B cell (primary cell): ENCODE measurements around the gene DNAJC15. TPM values are rescaled to one million over a fixed set of nuclear protein-coding genes. Genes with fewer than 3 reads are reported as not detected.
A peak's percentile ranks its signal among the peaks of the same experiment; 100 is the strongest.

ENCODE experiments used
- ATAC-seq: fragments of 200-7000 bp; cut with Tn5 transposase; one replicate; pipeline ENCODE4 v1.10.0; 2021; ENCODE audit warnings: low read depth, mild to moderate bottlenecking, moderate number of reproducible peaks, moderate library complexity
- CTCF ChIA-PET: fragments of 350-600 bp; sonication (Branson Sonifier 250); formaldehyde crosslinking; loops from one replicate; lab custom pipeline; 2021; ENCODE audit warnings: antibody characterized with exemption, inconsistent platforms; lab: Charles Lee
- POLR2A ChIA-PET: fragments of 350-600 bp; sonication (Branson Sonifier 250); formaldehyde crosslinking; loops from one replicate; lab custom pipeline; 2021; ENCODE audit warnings: antibody characterized with exemption; lab: Charles Lee
- DNase-seq: peaks from one replicate; pipeline ENCODE4 v3.0.0; 2013
- H2AFZ ChIP-seq: 2 replicates; pipeline ENCODE4 v1.6.1; 2012; ENCODE audit warnings: mild to moderate bottlenecking, low read depth, low read length; ENCODE audit not compliant: insufficient read depth, poor library complexity, severe bottlenecking
- H3K27ac ChIP-seq, 2 donors: 1 replicate in 1 of 2; 2 replicates in 1 of 2; pipeline ENCODE4 v1.5.1; 2012 to 2013; ENCODE audit warnings: low read length in 2 of 2, mild to moderate bottlenecking in 2 of 2, moderate library complexity in 1 of 2
- H3K27me3 ChIP-seq, 4 experiments: fragments of 200-600 bp in 1 of 4; sonication (generic) in 1 of 4; replicated peaks in 1 of 4; 1 replicate in 2 of 4; 2 replicates in 2 of 4; pipeline versions ENCODE4 v1.6.1 to v1.7.0; 2013 to 2016; ENCODE audit warnings: low read length in 3 of 4, mild to moderate bottlenecking in 2 of 4, mixed read lengths in 1 of 4, moderate library complexity in 1 of 4; ENCODE audit not compliant: insufficient read depth in 4 of 4, control insufficient read depth in 3 of 4; ENCODE audit errors: control extremely low read depth in 1 of 4
- H3K36me3 ChIP-seq, 2 experiments: replicated peaks in 1 of 2; 1 replicate in 1 of 2; 2 replicates in 1 of 2; pipeline versions ENCODE4 v1.6.1 to v1.7.1; 2013; ENCODE audit warnings: low read length in 1 of 2; ENCODE audit not compliant: insufficient read depth in 2 of 2, control insufficient read depth in 1 of 2; ENCODE audit errors: control extremely low read depth in 1 of 2, extremely low read depth in 1 of 2
- H3K4me1 ChIP-seq, 2 donors: fragments of 200-600 bp in 1 of 2; sonication (generic) in 1 of 2; 1 replicate in 1 of 2; 2 replicates in 1 of 2; pipeline versions ENCODE4 v1.5.1 to v1.6.1; 2013 to 2017; ENCODE audit warnings: low read length in 2 of 2; ENCODE audit not compliant: control insufficient read depth in 2 of 2, insufficient read depth in 2 of 2
- H3K4me2 ChIP-seq: replicated peaks from 2 replicates; pipeline ENCODE3; 2012; ENCODE audit warnings: mild to moderate bottlenecking, low read depth, low read length; ENCODE audit not compliant: poor library complexity, severe bottlenecking
- H3K4me3 ChIP-seq, 5 experiments: fragments of 200-600 bp in 1 of 5; sonication (generic) in 1 of 5; 1 replicate in 3 of 5; 2 replicates in 2 of 5; pipeline versions ENCODE4 v1.5.1 to v1.7.0; 2011 to 2016; ENCODE audit warnings: low read length in 4 of 5, mild to moderate bottlenecking in 4 of 5, low read depth in 2 of 5, control low read depth in 1 of 5, moderate library complexity in 1 of 5; ENCODE audit not compliant: insufficient read depth in 1 of 5; ENCODE audit errors: control extremely low read depth in 1 of 5, extremely low read depth in 1 of 5
- H3K79me2 ChIP-seq: fragments of 200-600 bp; sonication (generic); one replicate; pipeline ENCODE4 v1.6.0; 2016; ENCODE audit warnings: low read length; ENCODE audit not compliant: control insufficient read depth, insufficient read depth
- H3K9ac ChIP-seq: fragments of 200-600 bp; sonication (generic); 2 replicates; pipeline ENCODE4 v1.6.1; 2017; ENCODE audit warnings: mild to moderate bottlenecking, low read length, moderate library complexity
- H3K9me3 ChIP-seq, 3 donors: one replicate each; pipeline versions ENCODE4 v1.6.1 to v1.7.1; 2013; ENCODE audit warnings: low read length in 2 of 3; ENCODE audit not compliant: control insufficient read depth in 2 of 3, insufficient read depth in 1 of 3; ENCODE audit errors: control extremely low read depth in 1 of 3
- H4K20me1 ChIP-seq: 2 replicates; pipeline ENCODE4 v1.6.0; 2012; ENCODE audit warnings: mild to moderate bottlenecking, low read length; ENCODE audit not compliant: insufficient read depth, control insufficient read depth, poor library complexity, severe bottlenecking
- H3K27ac Mint-ChIP-seq: one replicate; pipeline ENCODE4 v1.8.0; 2021; ENCODE audit warnings: mixed read lengths
- H3K27me3 Mint-ChIP-seq: one replicate; pipeline ENCODE4 v1.8.0; 2021; ENCODE audit warnings: mixed read lengths
- H3K4me1 Mint-ChIP-seq: one replicate; pipeline ENCODE4 v1.8.0; 2021; ENCODE audit warnings: mixed read lengths
- H3K4me3 Mint-ChIP-seq: one replicate; pipeline ENCODE4 v1.8.0; 2021; ENCODE audit warnings: mixed read lengths
- H3K9me3 Mint-ChIP-seq: one replicate; pipeline ENCODE4 v1.8.0; 2022; ENCODE audit warnings: mixed read lengths; ENCODE audit not compliant: insufficient read depth
- EZH2 ChIP-seq: IDR thresholded peaks from 2 replicates; pipeline ENCODE4 v1.6.1; 2012; ENCODE audit warnings: borderline replicate concordance, low read depth, mild to moderate bottlenecking, moderate library complexity, low read length; ENCODE audit not compliant: insufficient read depth, poor library complexity, severe bottlenecking
- WGBS: methylation state at CpG from one replicate; pipeline ENCODE4 v1.1.5; 2013; ENCODE audit warnings: missing lambda C conversion rate; ENCODE audit not compliant: insufficient coverage; 5-methylcytosine and 5-hydroxymethylcytosine counted together
- intact Hi-C: fragments of 100-400 bp; cut with micrococcal nuclease; formaldehyde crosslinking; loops from one replicate; pipeline ENCODE4 v1.10.0; 2022
- polyA plus RNA-seq: library from polyadenylated mRNA; depleted of rRNA; stranded (reverse); fragments of >200 nt; gene quantifications from 2 replicates; pipeline ENCODE4 v1.2.3, GENCODE V29; 2012
- total RNA-seq, 2 donors: library from RNA; stranded (reverse); fragments of 120-200 nt in 1 of 2; gene quantifications; 1 replicate in 1 of 2; 2 replicates in 1 of 2; pipeline versions ENCODE4 v1.2.3 to v1.2.4, GENCODE V29; 2013 to 2022
- TF ChIP-seq, protein P1 (sequence below): fragments of 200-600 bp; IDR thresholded peaks from one replicate; pipeline ENCODE4 v1.8.0; 2022; ENCODE audit warnings: antibody characterized with exemption, mild to moderate bottlenecking

Gene DNAJC15
- total and polyA plus RNA-seq, 2 donors (not counting 1 experiment from before 2014, with no cell fraction given) = 11.5 to 15.2 TPM

DNA sequence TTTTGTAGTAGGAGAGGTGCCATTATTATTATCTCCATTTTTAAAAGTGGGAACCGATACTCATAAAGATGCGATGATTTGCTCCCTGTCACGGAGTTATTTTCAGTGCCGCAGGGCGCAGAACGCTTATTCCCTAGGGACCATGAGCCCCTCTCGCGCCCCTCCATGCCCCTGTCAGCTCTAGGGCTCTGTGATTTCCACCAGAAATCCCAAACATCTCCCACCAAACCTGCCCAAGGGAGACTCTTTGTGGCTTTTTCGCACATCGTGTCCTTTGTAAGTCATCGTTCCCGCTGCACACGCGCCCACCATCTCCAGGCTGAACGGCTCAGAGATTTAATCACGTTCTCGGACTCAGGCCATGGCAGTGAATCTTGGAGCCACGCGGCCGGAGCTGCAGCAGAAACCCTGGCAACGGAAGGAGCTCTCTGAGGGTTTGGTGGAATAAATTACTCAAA lies 105.1 kb downstream of the DNAJC15 start:
- TF ChIP-seq, protein P1, sequence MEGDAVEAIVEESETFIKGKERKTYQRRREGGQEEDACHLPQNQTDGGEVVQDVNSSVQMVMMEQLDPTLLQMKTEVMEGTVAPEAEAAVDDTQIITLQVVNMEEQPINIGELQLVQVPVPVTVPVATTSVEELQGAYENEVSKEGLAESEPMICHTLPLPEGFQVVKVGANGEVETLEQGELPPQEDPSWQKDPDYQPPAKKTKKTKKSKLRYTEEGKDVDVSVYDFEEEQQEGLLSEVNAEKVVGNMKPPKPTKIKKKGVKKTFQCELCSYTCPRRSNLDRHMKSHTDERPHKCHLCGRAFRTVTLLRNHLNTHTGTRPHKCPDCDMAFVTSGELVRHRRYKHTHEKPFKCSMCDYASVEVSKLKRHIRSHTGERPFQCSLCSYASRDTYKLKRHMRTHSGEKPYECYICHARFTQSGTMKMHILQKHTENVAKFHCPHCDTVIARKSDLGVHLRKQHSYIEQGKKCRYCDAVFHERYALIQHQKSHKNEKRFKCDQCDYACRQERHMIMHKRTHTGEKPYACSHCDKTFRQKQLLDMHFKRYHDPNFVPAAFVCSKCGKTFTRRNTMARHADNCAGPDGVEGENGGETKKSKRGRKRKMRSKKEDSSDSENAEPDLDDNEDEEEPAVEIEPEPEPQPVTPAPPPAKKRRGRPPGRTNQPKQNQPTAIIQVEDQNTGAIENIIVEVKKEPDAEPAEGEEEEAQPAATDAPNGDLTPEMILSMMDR = no peak
- TF ChIP-seq EZH2 = no peak
- Mint-ChIP-seq H3K27me3 (peaks cover 21% of the 10 kb centered on the region), H3K4me1 (peaks cover 22% of the 10 kb centered on the region), H3K4me3 (peak overlapping the region; percentile 43), H3K27ac (no peak overlapping the region), H3K9me3 (no peaks in the 10 kb centered on the region)
- Histone ChIP-seq H4K20me1 (no peaks in the 10 kb centered on the region), H3K27me3 (peaks cover 0 to 20% (median 15%) of the 10 kb centered on the region in 4 experiments), H3K9ac (peak overlapping the region; percentile 1), H3K9me3 (no peaks in the 10 kb centered on the region), H3K36me3 (no peaks in the 10 kb centered on the region), H3K4me3 (peak overlapping the region in 3 of 5 experiments; percentile 7 to 38 (median 23)), H3K4me1 (peaks cover 15 to 20% of the 10 kb centered on the region in 2 donors), H3K27ac (no peak overlapping the region), H3K4me2 (peak overlapping the region; percentile 39), H2AFZ (no peak overlapping the region), H3K79me2 (no peaks in the 10 kb centered on the region)
- POLR2A ChIA-PET = no interaction called here
- WGBS = 68% methylated on average over 15 of the region's 21 CpGs
- CTCF ChIA-PET = interaction anchor here (1.2 to 1.7 kb wide), 2 partner anchors 132 to 157 kb away, joined by 3 to 6 read pairs; no protein-coding TSS in a partner anchor
- DNase-seq = no peak
- intact Hi-C loops = no loop called here
- ATAC-seq = no peak

DNA sequence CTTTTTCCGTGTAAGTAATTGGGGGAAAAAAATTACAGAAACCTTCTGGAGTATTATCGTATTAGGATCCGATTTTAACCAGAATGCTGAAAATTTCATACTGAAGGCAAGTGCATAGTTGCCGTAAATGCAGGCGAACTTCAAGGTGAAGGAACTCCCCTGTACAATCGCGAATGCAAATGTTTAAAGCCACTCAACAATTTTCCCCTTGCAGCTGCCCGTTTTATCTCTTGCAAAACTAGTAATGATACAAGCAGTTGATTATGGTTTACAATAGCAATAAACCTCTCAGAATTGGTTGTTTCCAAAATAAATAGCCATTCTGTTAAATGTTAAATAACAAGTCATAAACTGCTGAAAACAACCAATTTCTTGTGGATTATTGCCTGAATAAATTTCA lies 105.7 kb downstream of the DNAJC15 start:
- Histone ChIP-seq H3K36me3 (no peaks in the 10 kb centered on the region), H3K9ac (peak overlapping the region; percentile 1), H3K4me2 (peak overlapping the region; percentile 39), H3K9me3 (no peaks in the 10 kb centered on the region), H3K27me3 (peaks cover 0 to 20% (median 15%) of the 10 kb centered on the region in 4 experiments), H2AFZ (no peak overlapping the region), H3K4me3 (peak overlapping the region in 1 of 5 experiments; percentile 23), H3K79me2 (no peaks in the 10 kb centered on the region), H3K27ac (no peak overlapping the region), H3K4me1 (peaks cover 15 to 20% of the 10 kb centered on the region in 2 donors), H4K20me1 (no peaks in the 10 kb centered on the region)
- intact Hi-C loops = no loop called here
- no peak overlapping the region for H3K27ac Mint-ChIP-seq
- 79% methylated on average over 3 of the region's 8 CpGs for WGBS
- peak overlapping the region; percentile 43 for H3K4me3 Mint-ChIP-seq
- POLR2A ChIA-PET = no interaction called here
- peaks cover 26% of the 10 kb centered on the region for H3K27me3 Mint-ChIP-seq
- no peaks in the 10 kb centered on the region for H3K9me3 Mint-ChIP-seq
- no peak for ATAC-seq
- no peak for DNase-seq
- TF ChIP-seq, protein P1 = no peak
- TF ChIP-seq EZH2 = no peak
- CTCF ChIA-PET = interaction anchor here (1.2 to 1.7 kb wide), 2 partner anchors 132 to 157 kb away, joined by 3 to 6 read pairs; no protein-coding TSS in a partner anchor
- peaks cover 22% of the 10 kb centered on the region for H3K4me1 Mint-ChIP-seq
